ENCODE measurements around the gene PCDHGB1. TPM values are rescaled to one million over a fixed set of nuclear protein-coding genes. Genes with fewer than 3 reads are reported as not detected.
A peak's percentile ranks its signal among the peaks of the same experiment; 100 is the strongest.
"Not testable (repeated sequence)": the region's sequence is repeated elsewhere in the genome, so short reads cannot be mapped to it uniquely, and the experiment has no call there.

PCDHGB1 gene
- total RNA-seq, 6 donors from 2014 or later = 0.76 to 6.3 (median 1.3) TPM

DNA sequence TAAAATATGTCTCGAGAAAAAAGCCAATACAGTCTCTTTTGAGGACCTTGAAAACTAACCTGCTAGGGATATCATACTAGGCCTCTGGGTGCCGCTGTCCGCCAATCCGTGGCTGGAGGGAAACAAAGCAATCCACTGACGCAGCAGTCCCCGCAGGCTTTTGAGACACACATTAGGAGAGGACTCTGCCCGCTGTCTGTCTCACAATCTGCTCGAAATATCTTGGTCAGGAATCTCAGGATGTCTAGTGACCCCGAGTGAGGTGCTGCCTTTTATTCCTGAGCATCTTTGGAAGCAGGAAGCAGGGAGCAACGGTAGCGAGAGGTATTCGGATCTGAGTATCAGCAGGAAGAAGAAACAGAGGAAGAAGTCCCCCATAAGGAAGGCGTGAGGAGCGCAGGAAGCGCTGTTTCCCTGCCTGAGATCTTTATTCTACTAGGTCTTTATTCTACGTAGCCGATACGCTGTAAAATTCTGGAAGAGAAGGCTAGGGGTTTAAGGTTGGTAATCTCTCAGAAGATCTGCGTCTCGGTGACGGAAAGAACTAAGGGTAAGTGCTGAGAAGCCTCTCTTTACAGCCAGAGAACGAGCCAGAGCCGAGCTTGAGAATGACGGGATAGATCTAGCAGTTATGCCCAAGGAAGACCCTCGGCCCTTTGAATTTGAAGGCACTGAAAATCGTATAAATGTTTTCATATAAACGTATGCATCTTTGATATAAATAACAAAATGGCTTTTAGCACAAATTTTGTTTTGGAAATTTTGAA is 23.6 kb upstream of the PCDHGB1 start:
- TF ChIP-seq EP300 (IDR thresholded peaks at IDR 0.05) (no peak), POLR2AphosphoS5 (IDR thresholded peaks at IDR 0.05) (no peak), POLR2A (IDR thresholded peaks at IDR 0.05) (peak in 1 of 4 donors; percentile 12)
- TF ChIP-seq, protein P1, sequence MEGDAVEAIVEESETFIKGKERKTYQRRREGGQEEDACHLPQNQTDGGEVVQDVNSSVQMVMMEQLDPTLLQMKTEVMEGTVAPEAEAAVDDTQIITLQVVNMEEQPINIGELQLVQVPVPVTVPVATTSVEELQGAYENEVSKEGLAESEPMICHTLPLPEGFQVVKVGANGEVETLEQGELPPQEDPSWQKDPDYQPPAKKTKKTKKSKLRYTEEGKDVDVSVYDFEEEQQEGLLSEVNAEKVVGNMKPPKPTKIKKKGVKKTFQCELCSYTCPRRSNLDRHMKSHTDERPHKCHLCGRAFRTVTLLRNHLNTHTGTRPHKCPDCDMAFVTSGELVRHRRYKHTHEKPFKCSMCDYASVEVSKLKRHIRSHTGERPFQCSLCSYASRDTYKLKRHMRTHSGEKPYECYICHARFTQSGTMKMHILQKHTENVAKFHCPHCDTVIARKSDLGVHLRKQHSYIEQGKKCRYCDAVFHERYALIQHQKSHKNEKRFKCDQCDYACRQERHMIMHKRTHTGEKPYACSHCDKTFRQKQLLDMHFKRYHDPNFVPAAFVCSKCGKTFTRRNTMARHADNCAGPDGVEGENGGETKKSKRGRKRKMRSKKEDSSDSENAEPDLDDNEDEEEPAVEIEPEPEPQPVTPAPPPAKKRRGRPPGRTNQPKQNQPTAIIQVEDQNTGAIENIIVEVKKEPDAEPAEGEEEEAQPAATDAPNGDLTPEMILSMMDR (IDR thresholded peaks at IDR 0.05) = peak in 3 of 6 experiments; percentile 22 to 26 (median 24)
- 11 to 19% methylated on average over 27 of the region's 27 CpGs for WGBS, 2 donors

DNA sequence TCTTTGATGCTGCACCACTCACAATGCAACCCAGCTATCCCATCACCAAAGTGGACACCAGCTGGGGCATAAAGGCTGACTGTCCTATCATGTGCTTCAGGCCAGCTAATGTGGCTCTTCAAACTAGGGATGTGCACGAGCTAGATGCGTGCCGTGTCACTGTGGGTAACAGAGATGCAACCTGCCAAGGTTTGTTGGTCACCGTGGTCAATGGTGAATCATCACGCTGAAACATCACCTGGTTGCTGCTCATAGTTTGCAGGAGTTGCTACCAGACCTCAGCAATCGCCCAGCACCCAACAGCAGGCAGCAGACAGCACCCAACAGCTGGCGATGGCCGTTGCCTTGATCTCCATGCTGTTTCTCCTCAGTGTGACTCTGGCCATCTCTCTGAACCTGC is 21.7 kb upstream of the PCDHGB1 start:
- H3K9me3 ChIP-seq = peaks cover 42 to 71% (median 61%) of the 10 kb centered on the region in 4 donors
- no peaks in the 10 kb centered on the region for H3K27me3 ChIP-seq
- H3K36me3 ChIP-seq = no peaks in the 10 kb centered on the region
- H3K4me1 ChIP-seq = no peaks in the 10 kb centered on the region
- DNase-seq (no peak), ATAC-seq (ENCODE audit: low FRiP score in 2 of 2) (no peak)
- TF ChIP-seq POLR2A (IDR thresholded peaks at IDR 0.05) = no peak
- no peak for TF ChIP-seq POLR2AphosphoS5 (IDR thresholded peaks at IDR 0.05)
- no peak for TF ChIP-seq EP300 (IDR thresholded peaks at IDR 0.05)
- TF ChIP-seq, protein P1 (IDR thresholded peaks at IDR 0.05) = no peak
- 73 to 81% methylated on average over 2 to 8 of the region's 8 CpGs for WGBS, 2 donors
- no peak overlapping the region for H3K27ac ChIP-seq
- no peak overlapping the region for H3K4me3 ChIP-seq

More for the DNA sequence above, 23.6 kb upstream of the PCDHGB1 start:
- Histone ChIP-seq H3K4me1 (peaks cover 0 to 1% (median under 1%) of the 10 kb centered on the region in 4 donors), H3K4me3 (peak overlapping the region in 3 of 4 donors; percentile 19 to 45 (median 31)), H3K36me3 (no peaks in the 10 kb centered on the region), H3K27me3 (no peaks in the 10 kb centered on the region), H3K9me3 (peaks cover 30 to 58% (median 55%) of the 10 kb centered on the region in 4 donors), H3K27ac (peak overlapping the region in 2 of 4 donors; percentile 30 to 49)
- DNase-seq (peak in 1 of 2 donors; percentile 48), ATAC-seq (ENCODE audit: low FRiP score in 2 of 2) (peak in 1 of 2 donors; percentile 73)

DNA sequence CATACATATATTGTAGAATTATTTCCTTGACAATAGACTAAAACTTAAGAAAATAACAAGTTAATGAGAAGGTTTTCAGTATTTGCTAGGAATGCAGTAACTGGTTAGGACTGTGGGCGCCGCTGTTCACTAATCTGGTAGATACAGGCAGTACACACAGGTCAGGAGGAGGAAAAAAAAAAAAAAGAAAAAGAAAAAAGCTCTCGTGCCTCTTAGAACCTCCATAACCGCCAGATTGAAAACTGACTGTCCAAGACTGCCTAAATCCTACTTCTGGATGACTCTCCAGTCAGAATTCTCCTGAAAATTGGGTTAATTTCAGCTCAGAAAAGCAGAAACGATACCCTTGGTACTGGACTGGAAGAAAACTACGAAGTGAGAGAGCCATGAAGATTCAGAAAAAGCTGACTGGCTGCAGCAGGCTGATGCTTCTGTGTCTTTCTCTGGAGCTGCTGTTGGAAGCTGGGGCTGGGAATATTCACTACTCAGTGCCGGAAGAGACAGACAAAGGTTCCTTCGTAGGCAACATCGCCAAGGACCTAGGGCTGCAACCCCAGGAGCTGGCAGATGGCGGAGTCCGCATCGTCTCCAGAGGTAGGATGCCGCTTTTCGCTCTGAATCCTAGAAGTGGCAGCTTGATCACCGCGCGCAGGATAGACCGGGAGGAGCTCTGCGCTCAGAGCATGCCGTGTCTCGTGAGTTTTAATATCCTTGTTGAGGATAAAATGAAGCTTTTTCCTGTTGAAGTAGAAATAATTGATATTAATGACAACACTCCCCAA is 19.4 kb upstream of the PCDHGB1 start, which contains the start of gene PCDHGA1:
Gene PCDHGA1, plus strand, starts transcription at position 216 of the 782 bp plus-strand sequence.
- DNase-seq = no peak
- Histone ChIP-seq H3K9me3 (peaks cover 48 to 85% (median 64%) of the 10 kb centered on the region in 4 donors), H3K36me3 (no peaks in the 10 kb centered on the region), H3K4me3 (no peak within 1 kb of the TSS), H3K4me1 (no peaks in the 10 kb centered on the region), H3K27ac (no peak within 1 kb of the TSS), H3K27me3 (no peaks in the 10 kb centered on the region)
- TF ChIP-seq POLR2A (IDR thresholded peaks at IDR 0.05) (no peak), POLR2AphosphoS5 (IDR thresholded peaks at IDR 0.05) (no peak), EP300 (IDR thresholded peaks at IDR 0.05) (no peak)
- TF ChIP-seq, protein P1 (IDR thresholded peaks at IDR 0.05) = no peak
- no peak for ATAC-seq (ENCODE audit: low FRiP score in 2 of 2)
- 25 to 29% methylated on average over 21 of the region's 21 CpGs for WGBS, 2 donors

DNA sequence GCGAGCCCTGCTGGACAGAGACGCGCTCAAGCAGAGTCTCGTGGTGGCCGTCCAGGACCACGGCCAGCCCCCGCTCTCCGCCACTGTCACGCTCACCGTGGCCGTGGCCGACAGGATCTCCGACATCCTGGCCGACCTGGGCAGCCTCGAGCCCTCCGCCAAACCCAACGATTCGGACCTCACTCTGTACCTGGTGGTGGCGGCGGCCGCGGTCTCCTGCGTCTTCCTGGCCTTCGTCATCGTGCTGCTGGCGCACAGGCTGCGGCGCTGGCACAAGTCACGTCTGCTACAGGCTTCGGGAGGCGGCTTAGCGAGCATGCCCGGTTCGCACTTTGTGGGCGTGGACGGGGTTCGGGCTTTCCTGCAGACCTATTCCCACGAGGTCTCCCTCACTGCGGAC is 17.3 kb upstream of the PCDHGB1 start:
- ATAC-seq (ENCODE audit: low FRiP score in 2 of 2); H3K27ac ChIP-seq; H3K36me3 ChIP-seq; H3K4me1 ChIP-seq; H3K4me3 ChIP-seq; H3K27me3 ChIP-seq: not testable (repeated sequence)
- peaks cover 54 to 70% (median 55%) of the 10 kb centered on the region in 4 donors for H3K9me3 ChIP-seq
- WGBS, 2 donors = 33 to 43% methylated on average over 14 to 21 of the region's 39 CpGs
- peak in 1 of 2 donors; percentile 81 for DNase-seq
